Suprapubic skin (tissue), 4 donors: Measurements from ENCODE around the gene TMC4. TPM values are rescaled to one million over a fixed set of nuclear protein-coding genes. Genes with fewer than 3 reads are reported as not detected.
"Not testable (repeated sequence)": the region's sequence is repeated elsewhere in the genome, so short reads cannot be mapped to it uniquely, and the experiment has no call there.

Experiments used
- DNase-seq, 2 donors: peaks; one replicate each; pipeline ENCODE4 v3.0.0-alpha.2; 2019; ENCODE audit warnings: low spot score in 2 of 2
- H3K27ac ChIP-seq: fragments of 200-600 bp; sonication (generic); one replicate; pipeline ENCODE4 v1.5.1; 2019
- H3K27me3 ChIP-seq: fragments of 200-600 bp; sonication (generic); one replicate; pipeline ENCODE4 v1.5.1; 2019
- H3K36me3 ChIP-seq: fragments of 200-600 bp; sonication (generic); one replicate; pipeline ENCODE4 v1.5.1; 2019
- H3K4me1 ChIP-seq: fragments of 200-600 bp; sonication (generic); one replicate; pipeline ENCODE4 v1.5.1; 2019
- H3K4me3 ChIP-seq: fragments of 200-600 bp; sonication (generic); one replicate; pipeline ENCODE4 v1.5.1; 2019; ENCODE audit warnings: mild to moderate bottlenecking
- H3K9me3 ChIP-seq: fragments of 200-600 bp; sonication (generic); one replicate; pipeline ENCODE4 v1.5.1; 2019
- EP300 ChIP-seq: sonication (generic); formaldehyde crosslinking; IDR thresholded peaks from one replicate; pipeline ENCODE4 v1.6.1; 2017; ENCODE audit warnings: antibody characterized with exemption
- POLR2A ChIP-seq, 2 donors: fragments of 450-650 bp; IDR thresholded peaks; one replicate each; pipeline ENCODE4 v1.6.1; 2017; ENCODE audit warnings: antibody characterized with exemption in 2 of 2, mild to moderate bottlenecking in 2 of 2, moderate library complexity in 2 of 2
- POLR2AphosphoS5 ChIP-seq, 3 donors: sonication (generic); formaldehyde crosslinking; IDR thresholded peaks; one replicate each; pipeline ENCODE4 v1.6.1; 2017; ENCODE audit warnings: antibody characterized with exemption in 3 of 3
- WGBS: methylation state at CpG from one replicate; pipeline ENCODE4 v1.1.5; 2018; 5-methylcytosine and 5-hydroxymethylcytosine counted together
- total RNA-seq, 4 donors: library from RNA; depleted of rRNA; stranded (reverse); fragments of >200 nt; gene quantifications; one replicate each; pipeline ENCODE4 v1.1.0, GENCODE V29; 2016
- TF ChIP-seq, protein P1 (sequence below), 2 donors: fragments of 200-600 bp in 1 of 2; fragments of 450-650 bp in 1 of 2; sonication (generic) in 1 of 2; IDR thresholded peaks; one replicate each; pipeline ENCODE4 v1.5.1; 2016 to 2019; ENCODE audit warnings: antibody characterized with exemption in 2 of 2, mild to moderate bottlenecking in 1 of 2, moderate library complexity in 1 of 2

Gene TMC4
- total RNA-seq, 4 donors from 2014 or later, result 3.4 to 22.8 (median 9.0) TPM

DNA sequence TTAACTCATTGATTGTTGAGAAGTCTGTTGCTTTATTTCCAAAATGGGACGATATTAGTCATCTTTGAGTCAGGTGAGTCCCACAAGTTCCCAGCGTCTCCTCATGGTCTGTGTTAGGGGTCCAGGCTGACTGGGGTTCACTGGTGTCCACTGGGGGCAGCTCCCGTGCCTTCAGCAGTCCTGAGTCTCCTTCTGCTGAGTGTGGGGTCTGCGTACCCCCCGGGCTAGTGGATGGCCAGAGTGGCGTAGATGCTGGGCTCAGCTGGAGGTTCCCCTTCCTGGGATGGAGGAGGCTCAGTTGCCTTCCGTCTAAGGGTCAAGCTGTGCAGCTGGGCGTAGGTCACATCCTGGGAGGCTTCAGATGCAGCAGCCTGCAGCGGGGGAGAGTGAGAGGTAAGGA lies 43.9 kb upstream of the TMC4 start:
- H3K27ac ChIP-seq, result no peak overlapping the region
- H3K36me3 ChIP-seq, result no peaks in the 10 kb centered on the region
- no peaks in the 10 kb centered on the region for H3K9me3 ChIP-seq
- peaks cover under 1% of the 10 kb centered on the region for H3K27me3 ChIP-seq
- no peaks in the 10 kb centered on the region for H3K4me1 ChIP-seq
- H3K4me3 ChIP-seq, result no peak overlapping the region
- TF ChIP-seq POLR2AphosphoS5 (IDR thresholded peaks at IDR 0.05) (no peak), EP300 (no peak), POLR2A (IDR thresholded peaks at IDR 0.05) (no peak)
- TF ChIP-seq, protein P1, sequence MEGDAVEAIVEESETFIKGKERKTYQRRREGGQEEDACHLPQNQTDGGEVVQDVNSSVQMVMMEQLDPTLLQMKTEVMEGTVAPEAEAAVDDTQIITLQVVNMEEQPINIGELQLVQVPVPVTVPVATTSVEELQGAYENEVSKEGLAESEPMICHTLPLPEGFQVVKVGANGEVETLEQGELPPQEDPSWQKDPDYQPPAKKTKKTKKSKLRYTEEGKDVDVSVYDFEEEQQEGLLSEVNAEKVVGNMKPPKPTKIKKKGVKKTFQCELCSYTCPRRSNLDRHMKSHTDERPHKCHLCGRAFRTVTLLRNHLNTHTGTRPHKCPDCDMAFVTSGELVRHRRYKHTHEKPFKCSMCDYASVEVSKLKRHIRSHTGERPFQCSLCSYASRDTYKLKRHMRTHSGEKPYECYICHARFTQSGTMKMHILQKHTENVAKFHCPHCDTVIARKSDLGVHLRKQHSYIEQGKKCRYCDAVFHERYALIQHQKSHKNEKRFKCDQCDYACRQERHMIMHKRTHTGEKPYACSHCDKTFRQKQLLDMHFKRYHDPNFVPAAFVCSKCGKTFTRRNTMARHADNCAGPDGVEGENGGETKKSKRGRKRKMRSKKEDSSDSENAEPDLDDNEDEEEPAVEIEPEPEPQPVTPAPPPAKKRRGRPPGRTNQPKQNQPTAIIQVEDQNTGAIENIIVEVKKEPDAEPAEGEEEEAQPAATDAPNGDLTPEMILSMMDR (IDR thresholded peaks at IDR 0.05), result no peak
- no peak for DNase-seq
- WGBS, result 82% methylated on average over 7 of the region's 9 CpGs

DNA sequence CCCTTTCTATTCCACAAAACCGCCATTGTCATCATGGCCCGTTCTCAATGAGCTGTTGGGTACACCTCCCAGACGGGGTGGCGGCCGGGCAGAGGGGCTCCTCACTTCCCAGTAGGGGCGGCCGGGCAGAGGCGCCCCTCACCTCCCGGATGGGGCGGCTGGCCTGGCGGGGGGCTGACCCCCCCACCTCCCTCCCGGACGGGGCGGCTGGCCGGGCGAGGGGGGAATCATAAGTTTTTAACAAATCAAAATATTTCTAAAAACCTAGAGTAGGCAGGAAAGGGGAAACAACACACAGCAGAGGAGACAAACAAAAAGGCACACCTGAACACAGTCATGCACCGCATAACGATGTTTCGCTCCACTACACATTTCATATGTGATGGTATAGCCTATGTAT lies 41.8 kb upstream of the TMC4 start:
- not testable (repeated sequence) for H3K27me3 ChIP-seq, DNase-seq, H3K36me3 ChIP-seq, H3K4me3 ChIP-seq, H3K27ac ChIP-seq, H3K9me3 ChIP-seq, H3K4me1 ChIP-seq
- whole genome bisulfite sequencing, result 94% methylated on average over 15 of the region's 19 CpGs

DNA sequence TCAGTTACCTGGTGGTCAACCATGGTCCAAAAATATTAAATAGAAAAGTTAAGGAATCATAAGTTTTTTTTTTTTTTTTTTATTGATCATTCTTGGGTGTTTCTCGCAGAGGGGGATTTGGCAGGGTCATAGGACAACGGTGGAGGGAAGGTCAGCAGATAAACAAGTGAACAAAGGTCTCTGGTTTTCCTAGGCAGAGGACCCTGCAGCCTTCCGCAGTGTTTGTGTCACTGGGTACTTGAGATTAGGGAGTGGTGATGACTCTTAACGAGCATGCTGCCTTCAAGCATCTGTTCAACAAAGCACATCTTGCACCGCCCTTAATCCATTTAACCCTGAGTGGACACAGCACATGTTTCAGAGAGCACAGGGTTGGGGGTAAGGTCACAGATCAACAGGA lies 41.3 kb upstream of the TMC4 start:
- H3K27me3 ChIP-seq, H3K9me3 ChIP-seq, H3K36me3 ChIP-seq, H3K4me1 ChIP-seq, DNase-seq, H3K4me3 ChIP-seq, H3K27ac ChIP-seq: not testable (repeated sequence)
- WGBS, result 56% methylated on average over 4 of the region's 5 CpGs

DNA sequence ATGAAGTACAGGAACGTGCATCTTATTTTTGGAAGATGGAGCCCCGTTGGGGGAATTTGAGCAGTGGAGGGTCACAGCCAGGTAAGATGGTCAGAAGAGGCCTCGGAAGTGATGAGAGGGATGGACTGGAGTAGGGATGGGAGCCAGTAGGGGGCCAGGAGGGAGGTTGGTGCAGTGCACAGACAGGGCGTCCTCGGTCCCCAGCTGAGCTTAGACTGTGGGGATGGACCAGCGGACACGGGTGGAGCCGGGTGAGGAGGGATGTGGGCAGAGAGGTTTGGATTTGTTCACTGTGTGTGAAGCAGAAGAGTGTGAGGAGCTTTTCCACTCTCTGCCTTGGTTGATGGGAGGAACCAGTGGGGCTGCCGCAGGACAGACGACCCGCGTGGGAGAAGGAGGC lies 38.3 kb upstream of the TMC4 start:
- TF ChIP-seq POLR2A (IDR thresholded peaks at IDR 0.05) (no peak), POLR2AphosphoS5 (IDR thresholded peaks at IDR 0.05) (no peak), EP300 (no peak)
- TF ChIP-seq, protein P1 (IDR thresholded peaks at IDR 0.05), result no peak
- Histone ChIP-seq H3K4me1 (peaks cover 33% of the 10 kb centered on the region), H3K9me3 (no peaks in the 10 kb centered on the region), H3K27ac (no peak overlapping the region), H3K36me3 (peaks cover 20% of the 10 kb centered on the region), H3K4me3 (no peak overlapping the region), H3K27me3 (no peaks in the 10 kb centered on the region)
- DNase-seq, result peak in 1 of 2 donors; percentile 59
- WGBS, result 79% methylated on average over 12 of the region's 12 CpGs

DNA sequence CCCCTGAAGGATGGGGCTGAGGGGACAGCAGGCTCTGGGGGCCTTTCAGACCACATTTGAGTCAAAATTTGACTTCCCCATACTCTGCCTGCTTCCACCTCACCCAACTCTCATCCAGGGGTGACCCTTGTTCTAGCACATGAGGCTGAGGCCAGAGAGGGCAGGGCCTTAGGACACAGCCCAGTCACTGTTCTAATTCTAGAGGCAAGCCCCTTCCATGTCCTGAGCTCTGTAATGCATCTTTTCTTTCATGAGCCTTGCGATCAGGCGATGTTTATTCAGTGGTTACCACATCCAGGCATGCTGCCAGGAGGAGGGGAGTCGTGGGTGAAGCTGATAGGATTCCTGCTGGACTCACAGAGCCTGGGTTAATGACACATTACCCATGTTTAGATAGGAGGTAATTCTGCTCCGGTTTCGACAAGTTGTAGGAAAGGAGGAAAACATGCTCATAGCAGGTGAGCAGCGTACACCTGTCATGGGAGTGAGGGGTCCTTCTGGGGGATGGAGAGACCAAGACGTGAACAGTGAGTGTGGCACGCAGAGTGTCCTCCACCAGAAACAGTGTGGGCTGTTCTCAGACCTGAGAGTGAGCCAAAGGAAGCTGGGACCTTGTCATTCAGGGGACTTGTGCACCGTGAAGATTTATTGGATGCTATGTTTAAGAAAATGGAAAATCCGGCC lies 37.0 kb upstream of the TMC4 start:
- Histone ChIP-seq H3K4me1 (peaks cover 46% of the 10 kb centered on the region), H3K4me3 (no peak overlapping the region), H3K36me3 (peaks cover 32% of the 10 kb centered on the region), H3K27me3 (no peaks in the 10 kb centered on the region), H3K27ac (peak overlapping the region; percentile 43), H3K9me3 (no peaks in the 10 kb centered on the region)
- peak; percentile 79 to 90 for DNase-seq
- peak in 1 of 2 donors; percentile 21 for TF ChIP-seq POLR2A (IDR thresholded peaks at IDR 0.05)
- no peak for TF ChIP-seq EP300
- TF ChIP-seq, protein P1 (IDR thresholded peaks at IDR 0.05), result no peak
- no peak for TF ChIP-seq POLR2AphosphoS5 (IDR thresholded peaks at IDR 0.05)
- 43% methylated on average over 10 of the region's 10 CpGs for WGBS

DNA sequence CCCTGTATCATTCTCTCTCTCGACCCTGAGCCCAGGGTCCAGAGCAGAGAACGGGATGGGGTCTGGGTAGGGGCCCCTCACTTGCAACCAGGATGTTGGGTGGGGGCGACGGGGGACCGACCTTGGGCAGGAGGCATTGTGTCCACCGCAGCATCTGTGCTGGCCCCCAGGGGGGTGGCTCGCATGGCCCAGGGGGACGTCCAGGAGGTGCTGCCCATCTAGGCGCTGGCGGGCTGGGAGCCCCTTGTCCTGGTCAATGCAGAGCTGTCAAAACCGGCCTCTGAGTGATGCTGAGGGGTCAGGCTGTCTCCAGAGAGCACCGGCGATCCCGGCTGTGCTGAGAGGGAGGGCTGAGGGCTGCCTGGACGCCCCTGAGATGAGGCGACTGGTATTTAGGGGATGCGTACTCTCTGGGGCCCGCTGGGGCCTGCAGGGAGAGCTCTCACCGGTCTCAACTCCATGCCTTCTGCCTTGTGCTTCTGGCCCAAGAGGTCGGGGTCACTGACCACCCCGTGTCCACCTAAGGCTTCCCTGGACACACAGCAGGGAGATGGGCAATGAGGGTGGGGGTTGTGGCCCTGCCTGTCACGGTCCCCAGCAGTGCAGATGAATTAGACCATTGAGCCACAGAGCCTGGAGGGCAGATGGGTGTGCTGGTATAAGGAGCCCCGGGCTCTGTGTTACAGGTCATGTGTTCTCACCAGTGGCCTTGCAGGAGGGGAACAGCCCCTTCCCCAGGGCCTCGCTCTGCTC lies 36.3 kb upstream of the TMC4 start:
- Histone ChIP-seq H3K36me3 (peaks cover 39% of the 10 kb centered on the region), H3K27ac (peak overlapping the region; percentile 43), H3K9me3 (no peaks in the 10 kb centered on the region), H3K4me3 (no peak overlapping the region), H3K27me3 (no peaks in the 10 kb centered on the region), H3K4me1 (peaks cover 53% of the 10 kb centered on the region)
- DNase-seq, result no peak
- TF ChIP-seq, protein P1 (IDR thresholded peaks at IDR 0.05), result no peak
- TF ChIP-seq EP300, result no peak
- no peak for TF ChIP-seq POLR2AphosphoS5 (IDR thresholded peaks at IDR 0.05)
- TF ChIP-seq POLR2A (IDR thresholded peaks at IDR 0.05), result no peak
- 60% methylated on average over 11 of the region's 24 CpGs for WGBS
